ENCODE measurements around the gene MEGF8.

Gene MEGF8

DNA sequence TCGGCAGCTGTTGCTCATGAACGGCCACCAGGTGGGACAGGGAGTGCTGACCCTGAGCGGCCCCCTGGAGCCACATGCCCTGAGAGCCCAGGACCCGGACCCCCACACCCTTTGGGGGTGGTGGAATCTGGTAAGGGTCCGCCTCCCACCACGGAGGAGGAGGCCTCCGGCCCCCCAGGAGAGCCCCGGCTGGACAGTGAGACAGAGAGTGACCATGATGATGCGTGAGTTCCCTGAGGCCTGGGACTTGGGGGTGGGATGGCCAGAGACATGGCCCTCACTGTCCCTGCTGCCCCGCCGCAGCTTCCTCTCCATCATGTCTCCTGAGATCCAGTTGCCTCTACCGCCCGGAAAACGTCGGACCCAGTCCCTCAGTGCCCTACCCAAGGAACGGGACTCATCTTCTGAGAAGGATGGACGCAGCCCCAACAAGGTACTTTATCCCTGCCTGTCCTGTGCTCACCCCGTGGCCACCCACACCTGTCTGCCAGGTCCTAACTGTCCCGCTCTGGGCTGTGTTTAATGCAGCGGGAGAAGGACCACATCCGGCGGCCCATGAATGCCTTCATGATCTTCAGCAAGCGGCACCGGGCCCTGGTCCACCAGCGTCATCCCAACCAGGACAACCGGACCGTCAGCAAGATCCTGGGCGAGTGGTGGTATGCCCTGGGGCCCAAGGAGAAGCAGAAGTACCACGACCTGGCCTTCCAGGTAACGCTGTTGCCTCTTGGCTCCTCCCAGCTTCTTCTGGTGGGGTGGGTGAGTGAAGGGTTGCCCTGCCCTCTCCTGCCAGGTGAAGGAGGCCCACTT, 38.2 kb upstream of the MEGF8 start:
- DNase-seq (ENCODE audit: low read depth in 2 of 3, low spot score in 2 of 3), result no peak

DNA sequence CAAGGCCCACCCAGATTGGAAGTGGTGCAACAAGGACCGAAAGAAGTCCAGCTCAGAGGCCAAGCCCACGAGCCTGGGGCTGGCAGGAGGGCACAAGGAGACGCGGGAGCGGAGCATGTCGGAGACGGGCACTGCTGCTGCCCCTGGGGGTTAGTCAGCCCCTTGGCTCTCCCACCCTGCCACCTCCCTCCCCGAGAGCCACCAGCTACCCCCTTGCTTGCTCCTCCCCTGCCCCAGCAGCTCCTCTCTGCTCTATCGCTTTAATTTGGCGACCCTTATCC, 37.7 kb upstream of the MEGF8 start:
- DNase-seq (ENCODE audit: low read depth in 2 of 3, low spot score in 2 of 3), result no peak

DNA sequence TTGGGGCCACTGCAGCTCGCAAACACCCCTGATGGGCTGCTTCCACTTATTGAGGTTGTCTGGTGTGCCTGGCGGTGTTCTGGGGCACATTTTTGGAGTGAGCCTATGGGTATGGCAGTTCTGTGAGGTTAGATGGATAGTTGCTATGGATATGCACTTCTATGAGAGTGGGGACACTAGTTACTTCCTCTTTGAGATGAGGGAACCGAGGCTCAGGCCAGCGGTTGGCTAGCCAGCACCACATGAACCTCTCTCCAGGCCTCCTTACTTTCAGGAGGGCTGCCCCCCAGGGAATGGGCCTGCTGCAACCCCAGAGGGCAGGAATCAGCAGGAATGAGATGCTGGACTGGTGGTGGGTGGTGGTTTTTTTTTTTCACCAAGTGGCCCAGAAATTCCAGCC, 37.0 kb upstream of the MEGF8 start:
- DNase-seq (ENCODE audit: low read depth in 2 of 3, low spot score in 2 of 3), result no peak

DNA sequence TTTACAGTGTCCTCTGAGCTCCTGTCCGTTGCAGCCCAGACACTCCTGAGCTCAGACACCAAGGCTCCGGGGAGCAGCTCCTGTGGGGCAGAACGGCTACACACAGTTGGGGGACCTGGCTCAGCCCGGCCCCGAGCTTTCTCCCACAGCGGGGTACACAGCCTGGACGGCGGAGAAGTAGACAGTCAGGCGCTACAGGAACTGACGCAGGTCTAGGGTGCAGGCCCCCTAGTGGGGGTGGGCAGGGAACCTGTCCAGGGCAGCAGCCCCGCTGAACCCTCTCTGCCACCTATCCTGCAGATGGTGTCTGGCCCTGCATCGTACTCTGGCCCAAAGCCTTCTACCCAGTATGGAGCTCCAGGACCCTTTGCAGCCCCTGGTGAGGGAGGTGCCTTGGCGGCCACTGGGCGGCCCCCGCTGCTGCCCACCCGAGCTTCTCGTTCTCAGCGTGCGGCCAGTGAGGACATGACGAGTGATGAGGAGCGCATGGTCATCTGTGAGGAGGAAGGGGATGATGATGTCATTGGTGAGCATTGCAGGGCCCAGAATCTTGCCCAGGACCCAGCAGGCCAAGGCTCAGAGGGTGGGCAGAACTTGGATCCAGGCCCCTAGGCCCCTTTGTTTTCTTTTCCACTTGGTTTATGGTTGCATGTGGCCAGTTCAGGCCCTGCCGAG, 36.4 kb upstream of the MEGF8 start:
- no peak for DNase-seq (ENCODE audit: low read depth in 2 of 3, low spot score in 2 of 3)

DNA sequence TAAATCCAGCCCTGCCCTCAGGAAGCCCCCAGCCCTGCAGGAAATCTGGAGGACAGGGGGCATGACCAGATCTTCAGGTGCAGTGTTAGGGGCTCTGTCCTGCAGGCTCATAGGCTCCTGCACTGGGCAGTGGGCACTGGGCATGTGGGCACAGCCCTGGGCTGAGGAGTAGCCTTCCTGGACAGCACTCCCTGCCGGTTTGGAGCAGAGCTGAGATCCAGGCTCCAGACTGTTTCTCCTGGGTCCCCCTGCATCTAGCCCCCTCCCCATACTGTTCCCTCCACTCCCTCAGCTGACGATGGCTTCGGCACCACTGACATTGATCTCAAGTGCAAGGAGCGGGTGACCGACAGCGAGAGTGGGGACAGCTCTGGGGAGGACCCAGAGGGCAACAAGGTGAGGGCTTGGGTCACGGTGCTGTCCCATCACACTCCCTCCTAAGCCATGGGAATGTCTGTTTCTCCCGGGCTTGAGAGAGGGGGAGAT, 35.8 kb upstream of the MEGF8 start:
- no peak for DNase-seq (ENCODE audit: low read depth in 2 of 3, low spot score in 2 of 3)

DNA sequence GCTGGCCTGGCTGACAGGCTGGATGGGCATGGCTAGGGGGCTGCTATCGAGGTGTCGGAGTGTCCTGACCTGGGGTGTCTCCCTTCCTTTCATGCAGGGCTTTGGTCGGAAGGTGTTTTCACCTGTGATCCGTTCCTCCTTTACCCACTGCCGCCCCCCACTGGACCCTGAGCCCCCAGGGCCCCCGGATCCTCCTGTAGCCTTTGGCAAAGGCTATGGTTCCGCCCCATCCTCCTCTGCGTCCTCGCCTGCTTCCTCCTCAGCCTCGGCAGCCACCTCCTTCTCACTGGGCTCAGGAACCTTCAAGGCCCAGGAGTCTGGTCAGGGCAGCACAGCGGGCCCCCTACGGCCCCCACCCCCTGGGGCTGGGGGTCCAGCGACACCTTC, 35.3 kb upstream of the MEGF8 start:
- DNase-seq (ENCODE audit: low read depth in 2 of 3, low spot score in 2 of 3), result no peak

DNA sequence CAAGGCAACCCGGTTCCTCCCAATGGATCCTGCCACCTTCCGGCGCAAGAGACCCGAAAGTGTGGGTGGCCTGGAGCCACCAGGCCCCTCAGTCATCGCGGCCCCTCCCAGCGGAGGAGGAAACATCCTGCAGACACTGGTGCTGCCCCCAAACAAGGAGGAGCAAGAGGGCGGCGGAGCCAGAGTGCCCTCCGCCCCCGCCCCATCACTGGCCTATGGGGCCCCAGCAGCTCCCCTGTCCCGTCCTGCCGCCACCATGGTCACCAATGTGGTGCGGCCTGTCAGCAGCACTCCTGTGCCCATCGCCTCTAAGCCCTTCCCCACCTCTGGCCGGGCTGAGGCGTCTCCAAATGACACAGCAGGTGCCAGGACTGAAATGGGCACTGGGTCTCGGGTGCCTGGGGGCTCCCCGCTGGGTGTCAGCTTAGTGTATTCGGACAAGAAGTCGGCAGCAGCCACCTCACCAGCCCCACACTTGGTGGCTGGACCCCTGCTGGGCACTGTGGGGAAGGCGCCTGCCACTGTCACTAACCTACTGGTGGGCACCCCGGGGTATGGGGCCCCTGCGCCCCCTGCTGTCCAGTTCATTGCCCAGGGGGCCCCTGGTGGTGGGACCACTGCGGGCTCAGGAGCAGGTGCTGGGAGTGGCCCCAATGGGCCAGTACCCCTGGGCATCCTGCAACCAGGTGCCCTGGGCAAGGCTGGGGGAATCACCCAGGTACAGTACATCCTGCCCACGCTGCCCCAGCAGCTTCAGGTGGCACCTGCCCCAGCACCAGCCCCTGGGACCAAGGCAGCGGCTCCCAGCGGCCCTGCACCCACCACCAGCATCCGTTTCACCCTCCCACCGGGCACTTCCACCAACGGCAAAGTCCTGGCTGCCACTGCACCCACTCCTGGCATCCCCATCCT, 34.7 kb upstream of the MEGF8 start:
- DNase-seq (ENCODE audit: low read depth in 2 of 3, low spot score in 2 of 3), result no peak

DNA sequence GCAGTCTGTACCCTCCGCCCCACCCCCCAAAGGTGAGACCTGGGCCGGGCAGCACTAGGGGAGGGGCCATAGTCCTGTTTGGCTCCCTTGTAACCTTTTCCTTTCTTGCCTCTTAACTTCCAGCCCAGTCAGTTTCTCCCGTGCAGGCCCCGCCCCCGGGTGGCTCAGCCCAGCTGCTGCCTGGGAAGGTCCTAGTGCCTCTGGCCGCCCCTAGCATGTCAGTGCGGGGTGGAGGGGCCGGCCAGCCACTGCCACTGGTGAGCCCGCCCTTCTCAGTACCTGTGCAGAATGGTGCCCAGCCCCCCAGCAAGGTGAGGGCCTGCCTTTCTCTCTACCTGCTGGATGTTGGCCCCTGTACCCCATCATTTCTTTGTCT, 34.0 kb upstream of the MEGF8 start:
- no peak for DNase-seq (ENCODE audit: low read depth in 2 of 3, low spot score in 2 of 3)

DNA sequence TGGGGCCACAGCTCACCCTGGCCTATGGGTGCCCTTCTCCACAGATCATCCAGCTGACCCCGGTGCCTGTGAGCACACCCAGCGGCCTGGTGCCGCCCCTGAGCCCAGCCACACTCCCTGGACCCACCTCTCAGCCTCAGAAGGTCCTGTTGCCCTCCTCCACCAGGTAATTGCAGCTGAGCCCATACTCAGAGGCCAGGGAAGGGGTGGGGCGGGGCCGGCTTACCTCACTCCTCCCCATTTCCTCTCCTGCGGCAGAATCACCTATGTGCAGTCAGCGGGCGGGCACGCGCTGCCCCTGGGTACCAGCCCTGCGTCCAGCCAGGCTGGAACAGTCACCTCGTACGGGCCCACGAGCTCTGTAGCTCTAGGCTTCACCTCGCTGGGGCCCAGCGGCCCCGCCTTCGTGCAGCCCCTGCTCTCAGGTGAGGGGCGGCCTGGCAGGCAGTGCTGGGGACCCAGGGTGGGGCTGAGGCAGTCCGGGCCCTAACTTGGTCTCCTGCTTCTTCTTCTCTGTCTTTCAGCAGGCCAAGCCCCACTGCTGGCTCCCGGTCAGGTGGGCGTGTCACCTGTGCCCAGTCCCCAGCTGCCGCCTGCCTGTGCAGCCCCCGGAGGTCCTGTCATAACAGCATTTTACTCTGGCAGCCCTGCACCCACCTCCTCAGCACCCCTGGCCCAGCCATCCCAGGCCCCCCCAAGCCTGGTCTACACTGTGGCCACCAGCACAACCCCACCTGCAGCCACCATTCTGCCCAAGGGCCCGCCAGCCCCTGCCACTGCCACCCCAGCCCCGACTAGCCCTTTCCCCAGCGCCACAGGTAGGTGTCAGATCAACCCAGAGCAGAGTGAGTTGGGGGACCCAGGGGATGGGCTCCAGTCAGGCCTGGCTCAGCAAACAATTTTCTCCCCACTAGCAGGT, 33.1 kb upstream of the MEGF8 start:
- no peak for DNase-seq (ENCODE audit: low read depth in 2 of 3, low spot score in 2 of 3)

DNA sequence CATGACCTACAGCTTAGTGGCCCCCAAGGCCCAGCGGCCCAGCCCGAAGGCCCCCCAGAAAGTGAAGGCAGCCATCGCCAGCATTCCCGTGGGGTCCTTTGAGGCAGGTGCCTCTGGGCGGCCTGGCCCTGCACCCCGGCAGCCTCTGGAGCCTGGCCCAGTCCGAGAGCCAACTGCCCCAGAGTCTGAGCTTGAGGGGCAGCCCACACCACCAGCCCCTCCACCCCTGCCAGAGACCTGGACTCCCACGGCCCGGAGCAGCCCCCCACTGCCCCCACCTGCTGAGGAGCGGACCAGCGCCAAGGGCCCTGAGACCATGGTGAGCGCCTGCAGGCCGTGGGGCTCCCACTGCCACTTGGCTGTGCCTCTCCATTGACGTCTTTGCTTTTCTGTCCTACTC, 32.5 kb upstream of the MEGF8 start:
- DNase-seq (ENCODE audit: low read depth in 2 of 3, low spot score in 2 of 3), result no peak

DNA sequence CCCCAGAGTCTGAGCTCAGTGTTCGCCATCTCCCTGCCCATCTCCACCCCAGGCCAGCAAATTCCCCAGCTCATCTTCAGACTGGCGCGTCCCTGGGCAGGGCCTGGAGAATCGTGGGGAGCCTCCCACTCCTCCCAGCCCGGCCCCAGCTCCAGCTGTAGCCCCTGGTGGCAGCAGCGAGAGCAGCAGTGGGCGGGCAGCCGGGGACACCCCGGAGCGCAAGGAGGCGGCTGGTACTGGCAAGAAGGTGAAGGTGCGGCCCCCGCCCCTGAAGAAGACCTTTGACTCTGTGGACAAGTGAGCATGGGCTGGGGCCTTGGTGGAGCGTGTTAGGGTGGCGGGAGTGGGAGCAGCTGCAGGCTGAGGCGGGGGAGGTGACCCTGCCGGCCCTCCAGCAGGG, 31.9 kb upstream of the MEGF8 start:
- no peak for DNase-seq (ENCODE audit: low read depth in 2 of 3, low spot score in 2 of 3)

DNA sequence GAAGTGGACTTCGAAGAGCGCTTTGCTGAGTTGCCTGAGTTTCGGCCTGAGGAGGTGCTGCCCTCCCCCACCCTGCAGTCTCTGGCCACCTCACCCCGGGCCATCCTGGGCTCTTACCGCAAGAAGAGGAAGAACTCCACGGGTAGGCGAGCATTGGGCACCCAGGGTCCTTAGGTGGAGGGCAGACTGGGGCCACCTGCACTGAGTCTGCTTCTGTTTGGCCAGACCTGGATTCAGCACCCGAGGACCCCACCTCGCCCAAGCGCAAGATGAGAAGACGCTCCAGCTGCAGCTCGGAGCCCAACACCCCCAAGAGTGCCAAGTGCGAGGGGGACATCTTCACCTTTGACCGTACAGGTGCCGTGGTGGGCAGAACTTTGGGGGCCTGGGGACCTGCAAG, 31.5 kb upstream of the MEGF8 start:
- DNase-seq (ENCODE audit: low read depth in 2 of 3, low spot score in 2 of 3), result no peak

DNA sequence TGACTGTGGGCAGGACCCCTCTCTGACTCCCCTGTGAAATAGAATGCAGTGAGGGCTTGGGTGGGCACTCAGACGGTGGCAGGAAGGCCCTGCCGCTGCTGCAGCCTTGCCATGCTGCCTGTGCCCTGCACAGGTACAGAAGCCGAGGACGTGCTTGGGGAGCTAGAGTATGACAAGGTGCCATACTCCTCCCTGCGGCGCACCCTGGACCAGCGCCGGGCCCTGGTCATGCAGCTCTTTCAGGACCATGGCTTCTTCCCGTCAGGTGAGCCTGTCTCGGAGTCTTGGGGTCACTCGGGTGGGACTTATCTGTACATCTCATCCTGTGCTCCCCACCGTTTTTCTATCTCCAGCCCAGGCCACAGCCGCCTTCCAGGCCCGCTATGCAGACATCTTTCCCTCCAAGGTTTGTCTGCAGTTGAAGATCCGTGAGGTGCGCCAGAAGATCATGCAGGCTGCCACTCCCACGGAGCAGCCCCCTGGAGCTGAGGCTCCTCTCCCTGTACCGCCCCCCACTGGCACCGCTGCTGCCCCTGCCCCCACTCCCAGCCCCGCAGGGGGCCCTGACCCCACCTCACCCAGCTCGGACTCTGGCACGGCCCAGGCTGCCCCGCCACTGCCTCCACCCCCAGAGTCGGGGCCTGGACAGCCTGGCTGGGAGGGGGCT, 30.8 kb upstream of the MEGF8 start:
- DNase-seq (ENCODE audit: low read depth in 2 of 3, low spot score in 2 of 3), result no peak

DNA sequence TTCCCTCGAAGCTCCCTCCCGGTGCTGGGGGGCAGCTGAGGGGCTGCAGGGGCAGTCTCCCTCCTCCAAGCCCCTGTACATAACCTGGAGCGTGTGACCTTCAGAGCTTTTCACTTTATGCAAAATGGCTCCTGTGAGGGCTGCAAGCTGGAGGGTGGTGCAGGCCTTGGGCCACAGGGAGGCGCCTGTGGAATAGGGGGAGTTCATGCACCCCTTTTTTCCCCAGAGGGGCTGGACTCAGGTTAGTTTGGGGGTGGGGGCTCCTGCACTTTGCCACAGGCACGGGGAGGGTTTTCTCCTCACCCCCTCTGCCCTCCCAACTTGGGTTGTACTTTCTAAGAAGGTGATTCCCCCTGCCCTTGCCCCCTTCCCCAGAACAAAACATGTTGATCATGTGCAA, 30.1 kb upstream of the MEGF8 start:
- no peak for DNase-seq (ENCODE audit: low read depth in 2 of 3, low spot score in 2 of 3)

DNA sequence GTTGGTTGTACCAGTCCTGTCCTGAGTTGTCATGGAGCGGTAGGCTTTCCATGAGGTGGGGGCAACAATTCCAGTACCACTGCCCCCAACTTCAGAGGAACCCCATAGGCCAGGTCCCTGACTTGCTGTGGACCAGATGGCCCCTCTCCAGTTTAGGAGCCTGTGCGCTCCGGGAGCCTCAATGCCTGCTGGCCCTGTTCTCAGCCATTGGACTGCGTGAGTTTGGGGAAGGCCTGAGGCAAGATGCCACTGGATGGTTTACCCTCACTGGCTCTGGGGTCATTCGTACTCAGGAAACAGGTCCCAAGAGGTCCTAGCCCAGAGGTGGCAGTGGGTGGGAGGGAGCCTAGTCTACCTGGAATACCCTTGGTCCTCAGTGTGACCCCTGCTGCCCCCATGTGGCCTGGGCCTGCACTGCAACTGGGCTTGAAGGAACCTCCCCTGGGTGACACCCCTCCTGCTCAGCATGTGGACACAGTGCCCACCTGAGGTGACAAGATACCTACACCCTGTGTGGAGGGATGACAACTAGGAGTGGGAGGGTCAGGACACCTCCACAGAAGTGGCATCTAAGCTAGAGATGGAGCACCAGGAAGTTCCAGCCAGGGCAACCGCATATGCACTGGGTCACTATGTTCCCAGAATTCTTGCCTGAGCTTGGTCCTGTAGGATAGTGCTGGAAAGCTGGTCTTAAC, 29.5 kb upstream of the MEGF8 start:
- DNase-seq (ENCODE audit: low read depth in 2 of 3, low spot score in 2 of 3), result peak; percentile 64 to 95 (median 94)

DNA sequence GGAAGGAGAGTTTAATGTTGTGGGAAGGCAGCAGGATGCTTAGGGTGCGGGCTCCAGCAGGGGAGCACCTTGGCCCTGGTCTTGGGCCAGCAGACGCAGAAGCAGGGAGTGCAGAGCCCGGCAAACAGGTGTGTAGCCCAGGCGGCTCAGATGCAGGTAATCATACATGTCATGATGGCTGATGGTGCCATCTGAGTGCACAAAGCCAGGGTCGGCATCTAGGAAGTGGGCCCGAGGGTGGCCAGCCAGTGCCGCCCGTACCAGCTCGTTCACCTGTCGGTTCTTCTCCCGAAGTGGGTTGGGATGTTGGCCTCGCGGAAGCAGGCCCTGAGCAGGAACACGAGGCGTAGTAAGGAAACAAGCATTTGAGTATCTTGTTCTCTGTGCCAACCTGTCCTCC, 28.4 kb upstream of the MEGF8 start:
- DNase-seq (ENCODE audit: low read depth in 2 of 3, low spot score in 2 of 3), result no peak

DNA sequence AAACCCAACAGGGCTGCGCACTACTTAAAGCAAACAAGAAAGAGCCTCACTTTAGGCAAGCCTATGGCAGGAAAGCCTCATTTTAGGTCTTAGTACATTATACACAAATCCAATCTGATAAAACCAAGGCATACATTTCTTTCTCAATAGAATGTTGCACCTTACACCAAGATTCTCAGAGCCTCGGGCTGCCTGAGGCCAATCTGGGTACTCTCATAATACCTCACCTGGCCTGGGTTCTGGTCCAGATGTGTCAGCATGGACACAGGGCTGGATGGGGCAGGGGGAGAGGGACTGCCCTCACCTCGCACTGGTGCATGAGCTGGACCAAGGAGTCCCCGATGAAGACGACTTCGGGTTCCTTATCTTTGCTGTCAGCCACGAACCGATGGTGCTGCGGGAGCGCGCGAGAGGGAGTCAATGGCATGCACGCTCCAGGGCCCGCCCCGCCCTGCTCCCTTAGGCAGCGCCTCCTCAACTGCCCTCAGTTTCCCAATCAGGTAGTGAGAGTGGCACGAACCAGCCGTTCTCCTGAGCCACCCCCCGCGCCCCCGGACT, 23.7 kb upstream of the MEGF8 start, which contains the start of gene PRR19:
Gene PRR19 (plus strand): TSS at position 487 of the 558 bp plus-strand sequence. CDS start 7,453 bp downstream, outside the sequence.
- DNase-seq (ENCODE audit: low read depth in 2 of 3, low spot score in 2 of 3), result no peak

DNA sequence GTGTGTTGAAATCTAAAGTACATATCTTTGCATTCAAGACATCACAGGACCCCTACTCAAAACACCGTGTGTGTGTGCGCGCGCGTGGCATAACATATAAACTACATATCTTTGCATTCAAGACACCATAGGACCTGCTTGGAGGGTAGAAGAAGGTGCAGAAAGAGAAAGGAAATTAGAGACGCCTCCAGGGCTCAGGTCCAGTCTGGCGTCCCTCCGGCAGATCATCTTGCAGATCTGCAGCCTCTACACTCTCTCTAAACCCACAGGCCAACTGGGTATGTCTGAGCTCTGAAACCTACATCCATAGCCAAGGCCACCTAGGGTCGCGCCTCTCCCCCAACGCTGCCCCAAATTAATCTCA, 22.4 kb upstream of the MEGF8 start:
- no peak for DNase-seq (ENCODE audit: low read depth in 2 of 3, low spot score in 2 of 3)

DNA sequence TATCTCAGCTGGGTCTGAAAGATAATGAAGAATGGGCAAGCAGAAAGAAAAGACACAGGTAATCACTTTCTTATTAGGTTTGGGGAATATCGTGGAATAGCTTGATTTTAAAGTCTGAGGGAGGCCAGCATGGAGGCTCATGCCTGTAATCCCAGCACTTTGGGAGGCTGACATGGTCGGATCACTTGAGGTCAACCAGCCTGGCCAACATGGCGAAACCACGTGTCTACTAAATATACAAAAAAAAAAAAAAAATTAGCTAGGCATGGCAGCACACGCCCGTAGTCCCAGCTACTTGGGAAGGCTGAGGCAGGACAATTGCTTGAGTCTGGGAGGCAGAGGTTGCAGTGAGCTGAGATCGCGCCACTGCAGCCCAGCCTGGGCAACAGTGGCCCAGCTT, 21.6 kb upstream of the MEGF8 start:
- DNase-seq (ENCODE audit: low read depth in 2 of 3, low spot score in 2 of 3), result no peak
